Fibroblast of pulmonary artery (primary cell): ENCODE results near the gene NUP210.
A peak's percentile ranks its signal among the peaks of the same experiment; 100 is the strongest.

Experiments used
- DNase-seq: peaks from one replicate; pipeline ENCODE4 v3.0.0-alpha.2; 2010; ENCODE audit warnings: low read depth
- H3K4me3 ChIP-seq: replicated peaks from 2 replicates; pipeline ENCODE4 v1.5.1; 2011; ENCODE audit warnings: low read depth, mild to moderate bottlenecking, control low read depth, low read length, moderate library complexity
- CTCF ChIP-seq: IDR thresholded peaks from 2 replicates; pipeline ENCODE4 v1.5.1; 2011; ENCODE audit warnings: mild to moderate bottlenecking, control low read depth, low read length, inconsistent platforms; ENCODE audit errors: missing control alignments

Gene NUP210

GRCh38 chr3:13348100-13348499, 72.0 kb downstream of the NUP210 start:
- no peak for DNase-seq
- no peak overlapping the region for H3K4me3 ChIP-seq
- no peak for TF ChIP-seq CTCF

- no peak overlapping the region for H3K4me3 ChIP-seq
- peak; percentile 29 for DNase-seq
- TF ChIP-seq CTCF = no peak
Measured at GRCh38 chr3:13347390-13347950, 72.7 kb downstream of the NUP210 start.

GRCh38 chr3:13346481-13347389, 73.4 kb downstream of the NUP210 start:
- no peak overlapping the region for H3K4me3 ChIP-seq
- no peak for DNase-seq
- TF ChIP-seq CTCF = no peak

- H3K4me3 ChIP-seq = no peak overlapping the region
- no peak for TF ChIP-seq CTCF
Measured at GRCh38 chr3:13345772-13346171, 74.3 kb downstream of the NUP210 start.

GRCh38 chr3:13345284-13345683, 74.8 kb downstream of the NUP210 start:
- no peak for TF ChIP-seq CTCF

More at GRCh38 chr3:13345772-13346171, 74.3 kb downstream of the NUP210 start:
- DNase-seq = no peak

GRCh38 chr3:13344663-13345062, 75.5 kb downstream of the NUP210 start:
- no peak for DNase-seq
- TF ChIP-seq CTCF = no peak
- H3K4me3 ChIP-seq = no peak overlapping the region

More at GRCh38 chr3:13345284-13345683, 74.8 kb downstream of the NUP210 start:
- no peak for DNase-seq
- no peak overlapping the region for H3K4me3 ChIP-seq

- no peak for TF ChIP-seq CTCF
- no peak for DNase-seq
- no peak overlapping the region for H3K4me3 ChIP-seq
Measured at GRCh38 chr3:13343601-13344000, 76.5 kb downstream of the NUP210 start.
